Activated CD4-positive, alpha-beta T cell treated with anti-CD3 and anti-CD28 coated beads, Interleukin-2, amount 10 ng/mL, durations not matched to agents 24 days and 14 days (primary cell): ENCODE results near the gene ZMYND8. TPM values are rescaled to one million over a fixed set of nuclear protein-coding genes. Genes with fewer than 3 reads are reported as not detected.
"Not testable (repeated sequence)": the region's sequence is repeated elsewhere in the genome, so short reads cannot be mapped to it uniquely, and the experiment has no call there.

ENCODE experiments used
- DNase-seq: peaks from one replicate; pipeline ENCODE4 v3.0.0; 2022
- H3K27ac Mint-ChIP-seq: one replicate; pipeline ENCODE4 v1.8.0; 2022; ENCODE audit warnings: mild to moderate bottlenecking, mixed read lengths
- H3K27me3 Mint-ChIP-seq: one replicate; pipeline ENCODE4 v1.8.0; 2022; ENCODE audit warnings: mixed read lengths
- H3K36me3 Mint-ChIP-seq: one replicate; pipeline ENCODE4 v1.8.0; 2022; ENCODE audit warnings: low read depth, mild to moderate bottlenecking, mixed read lengths
- H3K4me1 Mint-ChIP-seq: one replicate; pipeline ENCODE4 v1.8.0; 2021; ENCODE audit warnings: mixed read lengths
- H3K4me3 Mint-ChIP-seq: one replicate; pipeline ENCODE4 v1.8.0; 2022; ENCODE audit warnings: mild to moderate bottlenecking, moderate library complexity, mixed read lengths
- H3K9me3 Mint-ChIP-seq: one replicate; pipeline ENCODE4 v1.8.0; 2021; ENCODE audit warnings: mixed read lengths
- intact Hi-C: fragments of 100-400 bp; cut with micrococcal nuclease; formaldehyde crosslinking; loops from one replicate; pipeline ENCODE4 v1.15.1; 2023
- total RNA-seq: library from RNA; stranded (reverse); gene quantifications from 2 replicates; pipeline ENCODE4 v1.2.3, GENCODE V29; 2022

Gene ZMYND8
- total RNA-seq, 1 donor from 2014 or later, result 38.1 TPM

GRCh38 chr20:47380481-47380880 is 24.0 kb upstream of the ZMYND8 start:
- H3K27me3 Mint-ChIP-seq, result no peaks in the 10 kb centered on the region
- H3K4me1 Mint-ChIP-seq, result peaks cover 28% of the 10 kb centered on the region
- intact Hi-C loops, result loop anchor here (1.0 to 5.0 kb wide), 4 partner anchors 26 to 623 kb away; no protein-coding TSS in a partner anchor
- H3K36me3 Mint-ChIP-seq, result no peaks in the 10 kb centered on the region
- DNase-seq, result peak; percentile 83
- H3K4me3 Mint-ChIP-seq, result peak overlapping the region; percentile 23
- H3K27ac Mint-ChIP-seq, result peak overlapping the region; percentile 84
- no peaks in the 10 kb centered on the region for H3K9me3 Mint-ChIP-seq

GRCh38 chr20:47379433-47380150 is 23.1 kb upstream of the ZMYND8 start:
- Mint-ChIP-seq H3K27me3 (no peaks in the 10 kb centered on the region), H3K4me3 (peak overlapping the region; percentile 30), H3K27ac (peak overlapping the region; percentile 80), H3K36me3 (no peaks in the 10 kb centered on the region), H3K4me1 (peaks cover 24% of the 10 kb centered on the region), H3K9me3 (no peaks in the 10 kb centered on the region)
- intact Hi-C loops, result loop anchor here (1.0 to 5.0 kb wide), 4 partner anchors 25 to 622 kb away; no protein-coding TSS in a partner anchor
- DNase-seq, result no peak

GRCh38 chr20:47377122-47377722 is 20.7 kb upstream of the ZMYND8 start:
- H3K27me3 Mint-ChIP-seq, result no peaks in the 10 kb centered on the region

GRCh38 chr20:47376096-47376643 is 19.7 kb upstream of the ZMYND8 start:
- intact Hi-C loops, H3K27me3 Mint-ChIP-seq: not testable (repeated sequence)

More at GRCh38 chr20:47377122-47377722, 20.7 kb upstream of the ZMYND8 start:
- DNase-seq, result no peak
- no peak overlapping the region for H3K27ac Mint-ChIP-seq
- intact Hi-C loops, result no loop called here
- no peaks in the 10 kb centered on the region for H3K9me3 Mint-ChIP-seq
- H3K4me1 Mint-ChIP-seq, result peaks cover 18% of the 10 kb centered on the region
- H3K36me3 Mint-ChIP-seq, result no peaks in the 10 kb centered on the region
- H3K4me3 Mint-ChIP-seq, result no peak overlapping the region

GRCh38 chr20:47374121-47374520 is 17.6 kb upstream of the ZMYND8 start:
- DNase-seq, H3K36me3 Mint-ChIP-seq, H3K9me3 Mint-ChIP-seq, intact Hi-C loops, H3K27ac Mint-ChIP-seq, H3K27me3 Mint-ChIP-seq, H3K4me3 Mint-ChIP-seq, H3K4me1 Mint-ChIP-seq: not testable (repeated sequence)

More at GRCh38 chr20:47376096-47376643, 19.7 kb upstream of the ZMYND8 start:
- H3K9me3 Mint-ChIP-seq, DNase-seq, H3K36me3 Mint-ChIP-seq, H3K4me3 Mint-ChIP-seq: not testable (repeated sequence)
- peak overlapping the region; percentile 28 for H3K27ac Mint-ChIP-seq
- peaks cover 18% of the 10 kb centered on the region for H3K4me1 Mint-ChIP-seq

GRCh38 chr20:47373206-47373733 is 16.8 kb upstream of the ZMYND8 start:
- intact Hi-C loops, result no loop called here
- Mint-ChIP-seq H3K9me3 (no peaks in the 10 kb centered on the region), H3K4me1 (peaks cover 2% of the 10 kb centered on the region), H3K27ac (no peak overlapping the region), H3K4me3 (no peak overlapping the region), H3K36me3 (no peaks in the 10 kb centered on the region), H3K27me3 (no peaks in the 10 kb centered on the region)
- no peak for DNase-seq

- H3K27ac Mint-ChIP-seq, result peak overlapping the region; percentile 48
- no peaks in the 10 kb centered on the region for H3K27me3 Mint-ChIP-seq
- H3K9me3 Mint-ChIP-seq, result no peaks in the 10 kb centered on the region
- peaks cover 2% of the 10 kb centered on the region for H3K4me1 Mint-ChIP-seq
- no peak for DNase-seq
- intact Hi-C loops, result no loop called here
- H3K4me3 Mint-ChIP-seq, result no peak overlapping the region
- no peaks in the 10 kb centered on the region for H3K36me3 Mint-ChIP-seq
These were observed 14.6 kb upstream of the ZMYND8 start for GRCh38 chr20:47370850-47371782.

GRCh38 chr20:47370214-47370613 is 13.7 kb upstream of the ZMYND8 start:
- Mint-ChIP-seq H3K27ac (no peak overlapping the region), H3K9me3 (no peaks in the 10 kb centered on the region), H3K4me1 (peaks cover 5% of the 10 kb centered on the region), H3K27me3 (no peaks in the 10 kb centered on the region), H3K36me3 (no peaks in the 10 kb centered on the region), H3K4me3 (no peak overlapping the region)
- DNase-seq, result no peak
- intact Hi-C loops, result no loop called here

- Mint-ChIP-seq H3K27ac (no peak overlapping the region), H3K4me3 (no peak overlapping the region), H3K9me3 (no peaks in the 10 kb centered on the region), H3K27me3 (no peaks in the 10 kb centered on the region), H3K36me3 (no peaks in the 10 kb centered on the region), H3K4me1 (peaks cover 7% of the 10 kb centered on the region)
- intact Hi-C loops, result no loop called here
- no peak for DNase-seq
These were observed 11.8 kb upstream of the ZMYND8 start for GRCh38 chr20:47368301-47368700.

- not testable (repeated sequence) for H3K27ac Mint-ChIP-seq
These were observed 9.8 kb upstream of the ZMYND8 start for GRCh38 chr20:47366301-47366700.

GRCh38 chr20:47365023-47365764 is 8.7 kb upstream of the ZMYND8 start:
- DNase-seq, result no peak
- H3K9me3 Mint-ChIP-seq, result no peaks in the 10 kb centered on the region
- peaks cover 11% of the 10 kb centered on the region for H3K4me1 Mint-ChIP-seq
- no peaks in the 10 kb centered on the region for H3K27me3 Mint-ChIP-seq
- H3K4me3 Mint-ChIP-seq, result no peak overlapping the region
- no peak overlapping the region for H3K27ac Mint-ChIP-seq
- H3K36me3 Mint-ChIP-seq, result no peaks in the 10 kb centered on the region
- intact Hi-C loops, result no loop called here

More at GRCh38 chr20:47366301-47366700, 9.8 kb upstream of the ZMYND8 start:
- peaks cover 11% of the 10 kb centered on the region for H3K4me1 Mint-ChIP-seq
- H3K27me3 Mint-ChIP-seq, DNase-seq, H3K36me3 Mint-ChIP-seq, intact Hi-C loops, H3K9me3 Mint-ChIP-seq, H3K4me3 Mint-ChIP-seq: not testable (repeated sequence)

- Mint-ChIP-seq H3K4me1 (peaks cover 25% of the 10 kb centered on the region), H3K27me3 (no peaks in the 10 kb centered on the region), H3K36me3 (no peaks in the 10 kb centered on the region), H3K4me3 (no peak overlapping the region), H3K9me3 (no peaks in the 10 kb centered on the region), H3K27ac (peak overlapping the region; percentile 25)
- intact Hi-C loops, result no loop called here
- no peak for DNase-seq
These were observed 6.1 kb upstream of the ZMYND8 start for GRCh38 chr20:47362361-47363219.
